ENCODE results near the gene DOK7. TPM values are rescaled to one million over a fixed set of nuclear protein-coding genes. Genes with fewer than 3 reads are reported as not detected.
"Not testable (repeated sequence)": the region's sequence is repeated elsewhere in the genome, so short reads cannot be mapped to it uniquely, and the experiment has no call there.

The DOK7 gene
- total and polyA plus RNA-seq, 7 experiments from 2014 or later, result not detected

GRCh38 chr4:3452376-3452775, 10.7 kb upstream of the DOK7 start:
- H3K36me3 ChIP-seq (ENCODE audit: control insufficient read depth in 2 of 3, insufficient read depth in 3 of 3, low read length in 3 of 3), result no peaks in the 10 kb centered on the region
- Mint-ChIP-seq H3K4me1 (peaks cover 0 to 5% (median 0%) of the 10 kb centered on the region in 7 donors), H3K4me3 (no peak overlapping the region), H3K9me3 (peaks cover 0 to 21% (median 9%) of the 10 kb centered on the region in 11 donors), H3K36me3 (peaks cover 0 to 9% (median 6%) of the 10 kb centered on the region in 5 donors), H3K27ac (no peak overlapping the region), H3K27me3 (peaks cover 0 to 4% (median 0%) of the 10 kb centered on the region in 5 donors)
- intact Hi-C loops (cut with micrococcal nuclease), result no loop called here
- no peak overlapping the region for H3K4me3 ChIP-seq (ENCODE audit: low read length)
- POLR2A ChIA-PET, result no interaction called here
- no peak for DNase-seq
- H3K27me3 ChIP-seq (ENCODE audit: control insufficient read depth in 2 of 2, insufficient read depth in 2 of 2, low read length in 2 of 2), result no peaks in the 10 kb centered on the region
- H3K4me1 ChIP-seq (ENCODE audit: control insufficient read depth in 2 of 2, insufficient read depth in 2 of 2, low read length in 2 of 2), result no peaks in the 10 kb centered on the region
- ATAC-seq, result no peak
- CTCF ChIA-PET, result no interaction called here
- no peak overlapping the region for H3K27ac ChIP-seq (ENCODE audit: low read depth, low read length)
- H3K9me3 ChIP-seq (ENCODE audit: control insufficient read depth in 2 of 3, low read length in 3 of 3), result no peaks in the 10 kb centered on the region

- H3K4me1 Mint-ChIP-seq; H3K36me3 ChIP-seq (ENCODE audit: control insufficient read depth in 2 of 3, insufficient read depth in 3 of 3, low read length in 3 of 3); ATAC-seq; intact Hi-C loops (cut with micrococcal nuclease); POLR2A ChIA-PET; H3K4me3 Mint-ChIP-seq; H3K27ac ChIP-seq (ENCODE audit: low read depth, low read length); H3K27ac Mint-ChIP-seq; CTCF ChIA-PET; H3K9me3 ChIP-seq (ENCODE audit: control insufficient read depth in 2 of 3, low read length in 3 of 3); H3K4me3 ChIP-seq (ENCODE audit: low read length); H3K4me1 ChIP-seq (ENCODE audit: control insufficient read depth in 2 of 2, insufficient read depth in 2 of 2, low read length in 2 of 2); H3K27me3 ChIP-seq (ENCODE audit: control insufficient read depth in 2 of 2, insufficient read depth in 2 of 2, low read length in 2 of 2); DNase-seq: not testable (repeated sequence)
- Mint-ChIP-seq H3K27me3 (peaks cover 1 to 11% (median 9%) of the 10 kb centered on the region in 5 donors), H3K36me3 (peaks cover 0 to 11% (median 6%) of the 10 kb centered on the region in 5 donors), H3K9me3 (peaks cover 0 to 21% (median 9%) of the 10 kb centered on the region in 11 donors)
Measured at GRCh38 chr4:3455596-3455995, 7.5 kb upstream of the DOK7 start.

DNA sequence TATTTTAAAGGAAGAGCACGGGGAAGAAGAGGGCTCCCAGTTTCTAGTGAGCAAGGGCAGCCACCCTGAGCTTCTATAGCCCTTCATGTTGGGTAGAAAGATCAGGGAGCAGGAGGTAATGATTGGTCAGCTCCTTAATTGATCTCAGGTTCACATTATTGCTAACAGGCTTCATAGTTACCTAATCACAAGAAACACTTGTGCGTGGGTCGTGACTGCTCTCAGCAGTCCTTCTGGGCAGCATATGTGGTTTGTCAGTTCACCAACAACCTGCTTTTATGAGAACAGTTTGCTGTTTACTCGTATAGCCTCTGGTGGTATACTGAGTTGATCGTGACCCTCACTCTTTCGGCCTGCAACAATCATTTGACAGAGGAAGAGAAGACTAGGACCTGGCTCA, 4.7 kb upstream of the DOK7 start:
- intact Hi-C loops (cut with micrococcal nuclease), result no loop called here
- no peak for ATAC-seq
- Mint-ChIP-seq H3K27me3 (peaks cover 9 to 21% (median 15%) of the 10 kb centered on the region in 5 donors), H3K36me3 (peaks cover 0 to 11% (median 6%) of the 10 kb centered on the region in 5 donors), H3K27ac (no peak overlapping the region), H3K9me3 (peaks cover 0 to 21% (median 9%) of the 10 kb centered on the region in 11 donors), H3K4me1 (peaks cover 0 to 1% (median 0%) of the 10 kb centered on the region in 7 donors), H3K4me3 (no peak overlapping the region)
- ChIA-PET POLR2A (no interaction called here), CTCF (no interaction called here)
- no peak overlapping the region for H3K4me3 ChIP-seq (ENCODE audit: low read length)
- H3K4me1 ChIP-seq (ENCODE audit: control insufficient read depth in 2 of 2, insufficient read depth in 2 of 2, low read length in 2 of 2), result no peaks in the 10 kb centered on the region
- no peak for DNase-seq
- no peaks in the 10 kb centered on the region for H3K36me3 ChIP-seq (ENCODE audit: control insufficient read depth in 2 of 3, insufficient read depth in 3 of 3, low read length in 3 of 3)
- no peaks in the 10 kb centered on the region for H3K27me3 ChIP-seq (ENCODE audit: control insufficient read depth in 2 of 2, insufficient read depth in 2 of 2, low read length in 2 of 2)
- no peaks in the 10 kb centered on the region for H3K9me3 ChIP-seq (ENCODE audit: control insufficient read depth in 2 of 3, low read length in 3 of 3)
- no peak overlapping the region for H3K27ac ChIP-seq (ENCODE audit: low read depth, low read length)

DNA sequence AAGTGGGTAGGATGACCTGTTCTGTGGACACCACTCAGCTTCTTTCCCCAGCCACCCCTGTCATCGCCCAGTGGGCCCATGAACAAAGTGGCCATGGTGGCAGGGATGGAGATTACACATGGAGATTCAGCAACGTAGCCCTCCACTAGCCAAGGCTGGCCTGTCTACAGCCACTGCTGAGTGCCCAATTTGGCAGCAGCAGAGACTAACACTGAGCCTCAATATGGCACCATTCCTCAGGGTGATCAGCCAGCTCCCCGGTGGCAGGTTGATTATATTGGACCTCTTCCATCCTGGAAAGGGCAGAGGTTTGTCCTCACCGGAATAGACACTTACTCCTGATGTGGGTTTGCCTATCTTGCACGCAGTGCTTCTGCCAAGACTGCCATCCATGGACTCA, 4.0 kb upstream of the DOK7 start:
- H3K27me3 ChIP-seq (ENCODE audit: control insufficient read depth in 2 of 2, insufficient read depth in 2 of 2, low read length in 2 of 2); H3K27ac ChIP-seq (ENCODE audit: low read depth, low read length); H3K4me1 ChIP-seq (ENCODE audit: control insufficient read depth in 2 of 2, insufficient read depth in 2 of 2, low read length in 2 of 2); intact Hi-C loops (cut with micrococcal nuclease); H3K4me3 ChIP-seq (ENCODE audit: low read length); CTCF ChIA-PET; H3K36me3 ChIP-seq (ENCODE audit: control insufficient read depth in 2 of 3, insufficient read depth in 3 of 3, low read length in 3 of 3); H3K27ac Mint-ChIP-seq; DNase-seq; H3K4me3 Mint-ChIP-seq; POLR2A ChIA-PET; H3K9me3 ChIP-seq (ENCODE audit: control insufficient read depth in 2 of 3, low read length in 3 of 3); ATAC-seq; H3K4me1 Mint-ChIP-seq: not testable (repeated sequence)
- H3K36me3 Mint-ChIP-seq, result peaks cover 0 to 11% (median 6%) of the 10 kb centered on the region in 5 donors
- H3K9me3 Mint-ChIP-seq, result peaks cover 0 to 21% (median 9%) of the 10 kb centered on the region in 11 donors
- peaks cover 9 to 21% (median 15%) of the 10 kb centered on the region in 5 donors for H3K27me3 Mint-ChIP-seq

DNA sequence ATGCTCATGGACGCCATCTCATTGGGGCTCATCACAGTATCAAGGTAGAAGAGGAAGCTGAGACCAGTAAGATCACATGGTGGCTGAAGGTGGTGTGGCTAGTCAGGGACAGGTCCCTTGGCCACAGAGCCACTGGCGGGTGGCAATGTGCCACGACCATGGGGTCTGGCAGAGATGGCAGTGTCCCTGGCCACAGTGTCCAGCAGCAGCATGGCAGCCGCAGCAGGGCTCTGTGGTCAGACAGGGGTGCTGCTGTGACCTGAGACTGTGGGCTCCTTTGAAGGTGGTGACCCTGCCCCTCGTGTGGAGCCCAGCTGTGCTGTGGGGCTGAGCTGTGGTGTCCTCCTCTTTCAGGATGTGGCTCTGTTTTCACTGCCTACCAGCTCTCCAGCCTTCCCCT, 2.2 kb upstream of the DOK7 start:
- POLR2A ChIA-PET, result no interaction called here

DNA sequence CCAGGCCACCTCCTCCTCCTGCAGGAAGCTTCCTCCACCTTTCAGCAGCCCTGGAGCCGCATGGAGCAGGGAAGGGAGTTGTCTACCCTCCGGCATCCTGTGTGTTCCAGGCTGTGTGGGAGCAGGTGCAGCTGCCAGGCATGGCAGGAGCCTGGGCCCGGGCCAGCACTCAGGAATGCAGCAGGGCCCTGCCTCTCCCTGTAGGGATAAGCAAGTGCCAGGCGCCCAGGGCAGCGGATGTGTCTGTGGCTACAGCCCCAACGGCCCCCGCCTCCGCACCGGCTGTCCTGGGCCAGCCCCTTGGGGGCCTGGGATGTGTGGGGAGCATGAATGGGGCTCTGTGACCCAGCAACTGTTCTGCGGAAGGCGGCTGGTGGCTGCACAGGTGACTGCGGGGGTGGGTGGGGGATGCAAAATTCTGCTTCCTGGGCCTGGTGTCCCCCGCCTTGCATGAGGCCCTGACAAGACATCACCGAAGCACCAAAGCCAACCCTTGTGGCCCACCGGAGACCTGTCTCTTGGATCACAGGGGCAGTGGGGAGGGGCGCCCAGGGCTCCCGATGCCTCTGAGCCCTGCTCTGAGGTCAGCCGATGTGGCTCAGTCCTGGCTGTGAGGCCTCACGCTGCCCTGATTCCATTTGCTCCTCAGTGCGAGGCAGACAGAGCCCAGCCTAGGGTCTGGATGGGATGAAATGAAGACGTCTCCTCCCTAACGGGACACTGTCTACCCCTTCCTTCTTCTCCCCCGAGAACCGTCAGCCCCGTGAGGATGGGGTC, 1.4 kb upstream of the DOK7 start:
- H3K27me3 ChIP-seq (ENCODE audit: control insufficient read depth in 2 of 2, insufficient read depth in 2 of 2, low read length in 2 of 2), result peaks cover 0 to 3% of the 10 kb centered on the region in 2 donors
- H3K36me3 Mint-ChIP-seq, result peaks cover 0 to 3% (median 0%) of the 10 kb centered on the region in 5 donors
- ChIA-PET POLR2A (no interaction called here), CTCF (no interaction called here)
- H3K27ac Mint-ChIP-seq, result no peak overlapping the region
- no peaks in the 10 kb centered on the region for H3K4me1 ChIP-seq (ENCODE audit: control insufficient read depth in 2 of 2, insufficient read depth in 2 of 2, low read length in 2 of 2)
- no peaks in the 10 kb centered on the region for H3K36me3 ChIP-seq (ENCODE audit: control insufficient read depth in 2 of 3, insufficient read depth in 3 of 3, low read length in 3 of 3)
- DNase-seq (no peak), ATAC-seq (no peak)
- intact Hi-C loops (cut with micrococcal nuclease), result no loop called here
- H3K27ac ChIP-seq (ENCODE audit: low read depth, low read length), result no peak overlapping the region
- no peaks in the 10 kb centered on the region for H3K9me3 ChIP-seq (ENCODE audit: control insufficient read depth in 2 of 3, low read length in 3 of 3)
- H3K4me1 Mint-ChIP-seq, result peaks cover 0 to 1% (median 0%) of the 10 kb centered on the region in 7 donors
- H3K27me3 Mint-ChIP-seq, result peaks cover 15 to 34% (median 23%) of the 10 kb centered on the region in 5 donors
- peak overlapping the region in 1 of 10 donors; percentile 71 for H3K4me3 Mint-ChIP-seq
- no peak overlapping the region for H3K4me3 ChIP-seq (ENCODE audit: low read length)
- H3K9me3 Mint-ChIP-seq, result peaks cover 0 to 6% (median 0%) of the 10 kb centered on the region in 11 donors

More for the DNA sequence above, 2.2 kb upstream of the DOK7 start:
- H3K27me3 ChIP-seq (ENCODE audit: control insufficient read depth in 2 of 2, insufficient read depth in 2 of 2, low read length in 2 of 2), result peaks cover 0 to 3% of the 10 kb centered on the region in 2 donors
- no peaks in the 10 kb centered on the region for H3K4me1 ChIP-seq (ENCODE audit: control insufficient read depth in 2 of 2, insufficient read depth in 2 of 2, low read length in 2 of 2)
- Mint-ChIP-seq H3K9me3 (peaks cover 0 to 11% (median 0%) of the 10 kb centered on the region in 11 donors), H3K4me1 (peaks cover 0 to 1% (median 0%) of the 10 kb centered on the region in 7 donors), H3K4me3 (no peak overlapping the region), H3K27ac (no peak overlapping the region), H3K36me3 (peaks cover 0 to 3% (median 0%) of the 10 kb centered on the region in 5 donors), H3K27me3 (peaks cover 15 to 34% (median 23%) of the 10 kb centered on the region in 5 donors)
- no peak overlapping the region for H3K4me3 ChIP-seq (ENCODE audit: low read length)
- CTCF ChIA-PET, result no interaction called here
- H3K9me3 ChIP-seq (ENCODE audit: control insufficient read depth in 2 of 3, low read length in 3 of 3), result no peaks in the 10 kb centered on the region
- DNase-seq, result no peak
- intact Hi-C loops (cut with micrococcal nuclease), result no loop called here
- no peak for ATAC-seq
- H3K27ac ChIP-seq (ENCODE audit: low read depth, low read length), result no peak overlapping the region
- H3K36me3 ChIP-seq (ENCODE audit: control insufficient read depth in 2 of 3, insufficient read depth in 3 of 3, low read length in 3 of 3), result no peaks in the 10 kb centered on the region
